ENCODE data around the gene RTL1. TPM values are rescaled to one million over a fixed set of nuclear protein-coding genes. Genes with fewer than 3 reads are reported as not detected.

RTL1 gene
- total and polyA plus RNA-seq, 2 of the 8 experiments (the other 6 are each of a cell fraction or from before 2014, with no cell fraction given) = not detected

- TF ChIP-seq CHD7 (IDR thresholded peaks at IDR 0.05; ENCODE audit: insufficient replicate concordance, low read length) (no peak), BRCA1 (IDR thresholded peaks at IDR 0.05; ENCODE audit: low read depth, low read length) (no peak), TAF1 (IDR thresholded peaks at IDR 0.05; ENCODE audit: low read depth, low read length) (no peak), E2F6 (IDR thresholded peaks at IDR 0.05) (no peak), CTCF (IDR thresholded peaks at IDR 0.05; ENCODE audit: control extremely low read depth in 1 of 3, insufficient read depth in 1 of 3, low read depth in 1 of 3, low read length in 3 of 3) (no peak)
Measured at GRCh38 chr14:100892496-100893227, 10.9 kb downstream of the RTL1 start (continued).

All from H1 (cell line).